ENCODE measurements around the gene SFXN1.

SFXN1 gene

GRCh38 chr5:175466700-175467318 lies 11.6 kb upstream of the SFXN1 start:
- no peak for DNase-seq

DNA sequence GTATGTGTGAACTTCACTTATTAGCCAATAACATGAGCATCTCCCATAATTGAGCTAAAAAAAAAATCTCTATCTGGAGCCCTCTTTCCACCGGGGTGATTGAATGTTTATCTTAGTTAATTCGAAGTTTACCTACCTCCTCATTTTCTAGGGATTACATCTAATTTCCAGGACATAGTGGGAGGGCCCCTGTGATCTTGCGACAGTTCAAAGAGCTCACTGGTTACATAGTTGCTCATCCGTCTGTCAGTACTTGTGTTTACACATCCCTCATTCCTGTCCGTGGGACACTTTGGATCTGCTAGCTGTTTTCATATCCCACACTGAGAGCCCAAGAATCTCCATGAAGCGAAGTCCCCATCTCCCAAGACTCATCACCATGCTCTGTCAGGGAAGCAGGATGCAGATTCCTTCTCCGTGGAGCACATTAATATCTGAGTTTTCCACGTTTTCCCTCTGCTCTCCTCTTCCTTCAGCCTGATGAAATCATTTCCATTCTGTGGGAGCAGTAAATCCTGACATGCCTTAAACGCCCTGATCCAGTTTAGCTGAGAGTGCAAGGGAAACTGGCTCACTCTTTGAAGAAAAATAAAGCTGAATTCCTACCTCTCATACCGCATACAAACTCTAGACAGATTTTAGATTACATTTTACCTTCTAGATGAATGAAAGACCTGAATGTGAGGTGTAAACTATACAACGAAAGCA lies 10.2 kb upstream of the SFXN1 start:
- no peak for DNase-seq

DNA sequence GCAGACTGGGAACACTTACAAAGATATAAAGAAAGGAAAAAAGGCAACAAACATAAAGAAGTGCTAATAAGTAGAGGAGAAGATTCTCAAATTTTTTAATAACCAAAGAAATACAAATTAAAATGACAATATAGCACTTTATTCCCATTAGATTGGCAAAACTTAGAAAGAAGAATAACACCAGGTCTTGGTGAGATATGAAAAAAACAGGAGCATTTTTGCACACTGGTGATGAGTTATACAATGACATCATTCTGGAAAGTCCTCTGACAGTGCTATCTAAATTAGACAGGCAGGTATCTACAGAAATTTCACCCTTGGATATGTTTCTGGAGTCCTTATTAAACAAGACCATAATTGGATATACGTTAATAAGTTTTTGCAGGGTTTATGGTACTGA lies 9.5 kb upstream of the SFXN1 start:
- DNase-seq: no peak

- no peak for DNase-seq
These were observed 8.4 kb upstream of the SFXN1 start for GRCh38 chr5:175469916-175470315.

- no peak for DNase-seq
These were observed 7.6 kb upstream of the SFXN1 start for GRCh38 chr5:175470781-175471180.

- no peak for DNase-seq
These were observed 7.2 kb upstream of the SFXN1 start for GRCh38 chr5:175471196-175471595.

- no peak for DNase-seq
These were observed 6.7 kb upstream of the SFXN1 start for GRCh38 chr5:175471628-175472027.

DNA sequence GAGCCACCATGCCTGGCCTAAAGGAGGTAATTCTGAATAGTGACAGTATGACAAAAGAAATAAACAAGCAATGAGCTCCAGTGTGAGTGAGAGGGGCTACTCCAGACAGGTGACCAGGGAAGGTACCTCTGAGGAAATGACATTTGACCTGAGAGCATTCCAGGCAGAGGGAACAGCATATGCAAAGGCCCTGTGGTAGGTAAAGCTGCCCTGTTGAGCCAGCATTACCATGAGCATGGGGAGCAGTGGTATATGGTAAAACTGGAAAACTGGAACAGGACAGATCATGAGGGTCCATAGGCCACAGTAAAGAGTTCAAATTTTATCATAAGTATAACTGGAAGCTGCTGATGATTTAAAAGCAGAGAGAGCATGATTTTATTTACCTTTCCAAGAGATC lies 6.0 kb upstream of the SFXN1 start:
- no peak for DNase-seq

GRCh38 chr5:175475248-175475647 lies 3.1 kb upstream of the SFXN1 start:
- no peak for DNase-seq

DNA sequence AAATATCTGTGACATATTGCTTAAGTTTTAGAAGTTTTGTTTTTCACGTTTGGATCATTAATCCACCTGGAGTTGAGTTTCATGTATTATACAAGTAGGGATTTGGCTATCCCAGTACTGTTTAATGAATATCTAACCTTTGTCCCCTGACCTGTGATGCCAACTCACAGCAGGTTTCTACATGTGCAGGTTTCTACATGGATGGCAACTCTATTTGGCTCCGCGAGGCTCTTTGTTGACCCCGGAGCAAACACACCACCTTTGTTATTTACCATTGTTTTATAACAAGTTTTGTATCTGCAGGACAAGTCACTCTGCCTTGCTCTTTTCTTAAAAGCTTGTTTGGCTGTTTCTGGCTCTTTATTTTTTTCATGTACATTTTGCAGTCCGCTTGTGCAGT lies 920 bp upstream of the SFXN1 start:
- DNase-seq: no peak

GRCh38 chr5:175478008-175478383 lies 364 bp upstream of the SFXN1 start:
- no peak for DNase-seq

DNA sequence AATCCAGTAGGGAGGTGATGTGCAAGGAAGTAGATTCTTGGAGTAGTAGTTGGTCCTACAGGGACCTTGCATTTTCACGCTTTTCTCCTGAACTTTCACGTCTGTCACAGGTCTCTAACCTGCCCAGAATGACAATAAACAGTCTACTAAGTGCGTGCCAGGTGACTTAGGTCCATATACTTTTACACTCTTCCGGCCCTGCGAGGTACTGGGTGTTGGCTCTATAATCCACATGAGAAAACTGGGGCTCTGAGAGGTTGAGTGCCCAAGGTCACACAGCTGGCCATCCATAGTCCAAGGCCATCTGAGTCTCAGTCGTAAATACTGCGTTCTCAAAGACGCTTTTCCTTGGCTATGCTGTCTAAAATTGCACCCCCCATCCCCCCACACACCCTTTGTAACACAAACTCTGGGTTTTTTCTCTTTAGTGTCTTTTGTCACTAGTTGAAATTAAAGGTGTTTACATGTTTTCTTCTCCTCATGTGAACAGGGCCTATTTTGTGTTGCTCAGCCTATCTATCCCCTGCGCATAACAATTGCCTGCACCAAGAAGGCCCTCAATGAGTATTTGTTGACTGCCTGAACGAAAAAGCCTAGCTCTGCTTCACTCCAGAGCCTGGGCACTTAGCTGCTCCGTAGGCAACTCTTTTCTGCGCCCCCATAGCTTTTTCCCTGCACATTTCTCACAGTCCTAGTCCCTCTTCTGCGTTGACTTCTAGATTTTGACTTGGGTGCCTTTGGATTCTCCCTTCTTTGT lies 943 bp downstream of the SFXN1 start:
- DNase-seq: no peak

DNA sequence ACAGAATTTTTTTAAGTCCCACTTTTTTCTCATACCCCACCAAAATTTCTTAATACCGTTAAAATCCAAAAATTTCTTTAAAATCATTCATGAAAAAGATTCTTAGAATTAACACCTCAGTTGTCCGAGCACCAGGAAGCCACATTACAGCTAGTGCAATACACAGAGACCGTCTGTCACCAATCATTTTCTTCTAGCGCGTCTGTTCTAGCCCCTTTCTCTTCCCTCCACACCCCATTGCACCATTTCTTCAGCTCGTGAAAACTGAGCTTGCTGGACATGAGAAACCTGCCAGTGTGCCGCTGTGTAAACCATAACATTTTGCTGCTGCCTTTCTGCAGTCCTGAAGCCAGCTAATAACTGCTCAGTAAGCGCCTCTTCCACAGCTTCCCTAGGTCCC lies 5.0 kb downstream of the SFXN1 start:
- no peak for DNase-seq

DNA sequence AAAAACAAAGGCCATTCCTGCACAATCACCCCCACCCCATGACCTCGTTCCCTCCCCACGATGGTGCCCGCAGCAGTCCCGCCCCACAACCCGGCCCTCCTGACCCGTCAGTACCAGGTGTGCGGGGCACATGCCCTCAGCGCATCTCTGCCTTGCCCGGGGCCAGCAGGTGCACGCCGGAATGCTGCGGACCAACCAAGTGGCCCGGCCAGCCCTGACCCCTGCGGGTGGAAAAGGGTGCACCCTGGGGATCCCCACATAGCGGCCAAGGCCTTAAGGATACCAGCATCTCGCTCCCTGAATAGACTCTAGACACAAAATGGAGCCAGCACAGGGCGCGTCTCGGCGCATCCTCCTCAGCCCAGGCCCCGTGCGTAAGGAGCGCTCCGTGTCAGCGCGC lies 6.0 kb downstream of the SFXN1 start:
- DNase-seq: no peak

DNA sequence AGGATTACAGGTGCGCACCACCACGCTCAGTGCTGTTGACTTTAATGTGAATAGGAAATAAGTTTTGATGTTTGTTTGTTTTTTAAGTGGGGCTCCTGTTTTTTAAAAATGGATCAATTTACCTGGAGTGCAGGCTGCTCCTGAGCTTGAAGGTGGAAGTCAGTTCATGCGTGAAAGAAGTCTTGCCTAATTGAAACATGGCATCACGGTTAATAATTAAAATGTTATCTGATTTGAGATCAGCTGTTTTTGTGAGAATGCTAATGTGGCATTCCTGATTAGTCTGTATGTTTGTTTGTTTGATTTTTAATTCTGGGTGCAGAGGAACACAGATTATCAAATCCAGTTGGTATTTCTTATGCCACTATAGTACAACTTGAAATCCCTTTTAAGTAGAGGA lies 6.5 kb downstream of the SFXN1 start:
- no peak for DNase-seq

GRCh38 chr5:175485631-175486030 lies 7.3 kb downstream of the SFXN1 start:
- DNase-seq: no peak

DNA sequence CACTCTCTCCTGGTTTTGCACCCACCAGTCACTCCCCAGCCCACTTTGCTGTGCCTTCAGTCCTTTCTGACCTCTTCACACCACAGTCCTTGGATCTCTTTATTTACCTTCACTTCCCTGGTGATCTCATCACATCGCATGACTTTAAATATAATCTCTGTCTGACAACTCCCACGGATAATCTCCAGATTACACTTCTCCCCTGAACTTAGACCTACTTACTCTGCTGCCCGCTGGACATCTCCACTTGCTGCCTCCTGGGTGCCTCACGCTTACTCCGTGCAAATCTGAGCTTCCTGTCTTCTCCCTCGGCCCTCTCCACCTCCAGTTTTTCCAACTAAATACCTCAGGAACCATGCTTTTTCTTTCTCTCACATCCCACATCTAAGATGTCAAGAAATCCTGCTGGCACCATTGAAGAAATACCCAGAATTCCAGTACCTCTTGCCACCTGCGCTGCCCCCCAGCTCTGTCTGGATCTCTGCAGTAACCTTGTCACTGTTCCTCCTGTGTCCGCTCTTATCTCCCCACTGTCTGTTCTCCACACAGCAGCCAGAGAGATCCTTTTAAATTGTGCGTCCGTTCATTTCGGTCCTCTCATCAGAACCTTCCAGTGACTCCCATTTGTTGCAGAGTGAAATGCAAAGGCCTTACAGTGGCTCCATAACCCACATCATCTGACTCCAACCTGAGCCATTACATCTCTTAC lies 9.3 kb downstream of the SFXN1 start:
- no peak for DNase-seq

DNA sequence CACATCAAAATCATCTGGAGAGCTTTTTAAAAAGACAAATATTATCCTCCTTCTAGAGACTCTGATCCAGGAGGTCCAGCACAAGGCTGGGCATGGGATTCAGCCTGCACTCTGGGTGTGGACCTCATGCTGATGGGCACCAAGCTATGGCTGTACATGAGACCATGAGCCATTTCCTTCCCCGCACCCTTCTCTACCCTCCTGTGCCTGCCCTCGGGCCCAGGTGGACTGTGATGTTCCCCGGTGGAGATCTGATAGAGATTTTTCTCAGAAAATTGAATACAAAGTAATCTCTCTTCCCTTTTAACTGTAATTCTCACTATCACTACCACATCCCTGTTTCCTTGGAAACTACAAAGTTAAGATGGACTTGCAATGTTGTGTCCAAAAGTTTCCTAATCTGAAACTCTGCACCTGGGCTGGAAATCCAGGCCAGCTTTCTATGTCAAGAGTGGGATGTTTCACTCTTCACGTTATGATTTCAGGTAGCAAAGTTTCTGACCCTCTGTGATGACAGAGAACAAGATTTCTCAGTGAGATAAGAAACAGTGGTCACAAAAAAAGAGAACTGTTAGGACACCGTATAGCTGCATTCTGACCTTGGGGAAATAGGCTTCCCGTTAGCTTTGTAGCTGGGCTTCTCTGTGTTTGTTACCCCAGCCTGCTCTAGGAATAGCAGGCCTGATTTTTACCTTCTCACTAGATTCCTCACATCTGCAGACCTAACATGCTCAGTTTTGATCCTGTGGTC lies 11.5 kb downstream of the SFXN1 start:
- no peak for DNase-seq

DNA sequence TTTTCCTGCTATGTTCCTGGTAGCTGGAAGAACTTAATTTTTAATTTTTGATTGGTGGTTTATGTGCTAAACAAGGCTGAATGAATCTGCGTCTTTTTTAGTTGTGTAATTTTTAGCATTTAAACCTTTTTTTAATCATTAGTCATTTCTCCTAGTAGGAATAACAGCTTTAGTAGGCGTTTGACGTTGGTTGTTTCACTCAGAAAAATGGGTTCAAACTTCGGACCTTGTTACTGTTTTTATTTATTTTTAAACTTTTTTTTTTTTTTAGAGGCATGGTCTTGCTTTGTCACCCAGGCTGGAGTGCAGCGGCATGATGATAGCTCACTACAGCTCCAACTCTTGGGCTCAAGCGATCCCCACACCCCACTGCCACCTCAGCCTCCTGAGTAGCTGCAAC lies 12.9 kb downstream of the SFXN1 start:
- no peak for DNase-seq

- no peak for DNase-seq
These were observed 14.9 kb downstream of the SFXN1 start for GRCh38 chr5:175493260-175493659.

- no peak for DNase-seq
These were observed 15.4 kb downstream of the SFXN1 start for GRCh38 chr5:175493726-175494125.

DNA sequence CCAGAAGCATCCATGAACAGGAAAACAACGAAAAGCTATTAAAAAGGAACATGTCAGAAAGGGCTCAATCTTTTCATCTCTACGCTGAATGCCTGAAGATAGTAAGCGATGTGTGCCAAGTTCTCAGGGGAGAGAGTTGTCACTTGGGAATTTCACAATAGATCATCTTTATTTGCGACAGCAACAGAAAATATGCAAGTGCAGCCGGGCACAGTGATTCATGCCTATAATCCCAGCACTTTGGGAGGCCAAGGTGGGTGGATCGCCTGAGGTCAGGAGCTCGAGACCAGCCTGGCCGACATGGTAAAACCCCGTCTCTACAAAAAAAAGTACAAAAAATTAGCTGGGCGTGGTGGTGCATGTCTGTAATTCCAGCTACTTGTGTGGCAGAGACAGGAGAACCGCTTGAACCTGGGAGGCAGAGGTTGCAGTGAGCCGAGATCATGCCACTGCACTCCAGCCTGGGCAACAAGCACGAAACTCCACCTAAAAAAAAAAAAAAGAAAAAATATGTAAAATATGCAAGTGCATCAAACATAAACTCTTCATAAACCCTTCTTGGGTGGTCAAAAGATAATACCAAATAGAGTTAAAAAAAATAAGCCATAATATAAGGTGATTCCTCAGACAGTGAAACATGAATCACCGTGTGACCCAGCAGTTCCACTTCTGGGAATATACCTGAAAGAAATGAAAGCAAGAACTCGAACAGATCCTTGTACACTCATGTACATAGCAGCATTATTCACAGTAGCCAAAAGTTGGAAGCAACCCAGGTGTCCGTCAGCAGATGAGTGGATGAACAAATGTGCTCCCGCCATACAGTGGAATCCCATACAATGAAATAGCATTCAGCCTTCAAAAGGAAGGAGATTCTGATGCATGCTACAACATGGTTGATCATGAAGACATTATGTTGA lies 16.2 kb downstream of the SFXN1 start:
- DNase-seq: no peak
